ENCODE results near the gene TLR9.
A peak's percentile ranks its signal among the peaks of the same experiment; 100 is the strongest.

TLR9 gene

GRCh38 chr3:52216585-52217408 is 8.6 kb downstream of the TLR9 start:
- DNase-seq: peak in 1 of 2 donors; percentile 53

DNA sequence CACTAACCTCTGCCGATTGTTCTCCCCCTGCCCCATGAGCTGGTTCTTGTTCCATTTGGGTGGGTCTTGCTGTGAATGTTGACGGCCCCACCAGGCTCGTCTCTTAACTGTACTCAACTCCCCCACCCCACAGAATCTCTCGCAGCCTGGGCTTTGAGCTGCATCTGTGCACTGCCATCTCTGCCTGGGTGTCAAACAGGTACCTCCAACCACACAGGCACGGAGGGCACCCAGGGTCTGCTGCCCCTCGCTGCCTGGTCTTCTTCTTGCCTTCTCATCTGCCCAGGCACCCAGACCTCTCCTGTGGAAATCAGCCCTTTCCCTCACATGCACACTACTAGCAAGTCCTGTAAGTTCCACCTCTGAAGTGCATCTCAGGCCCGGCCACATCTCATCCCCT is 10.1 kb downstream of the TLR9 start:
- no peak for DNase-seq

GRCh38 chr3:52213901-52214300 is 11.5 kb downstream of the TLR9 start:
- DNase-seq: no peak

DNA sequence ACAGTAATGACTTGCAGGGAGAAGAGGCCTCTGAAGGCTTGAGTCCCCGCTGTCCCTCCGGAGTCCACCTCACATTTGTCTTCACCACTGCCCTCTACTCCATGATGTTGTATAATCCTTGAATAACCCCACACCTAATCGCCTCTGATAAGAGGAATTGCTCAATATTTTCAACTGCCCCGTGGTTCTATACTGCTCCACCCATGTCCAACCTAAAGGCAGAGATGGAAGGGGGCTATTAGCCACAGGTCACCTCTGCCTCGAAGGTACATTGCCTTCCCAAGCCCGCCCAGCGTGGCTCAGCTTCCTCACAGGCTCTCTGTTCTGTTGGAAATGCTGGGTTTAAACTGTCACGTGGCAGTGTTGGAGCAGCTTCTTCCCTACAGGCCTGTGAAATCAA is 12.4 kb downstream of the TLR9 start:
- DNase-seq: no peak

GRCh38 chr3:52211268-52211891 is 14.1 kb downstream of the TLR9 start:
- DNase-seq: no peak

DNA sequence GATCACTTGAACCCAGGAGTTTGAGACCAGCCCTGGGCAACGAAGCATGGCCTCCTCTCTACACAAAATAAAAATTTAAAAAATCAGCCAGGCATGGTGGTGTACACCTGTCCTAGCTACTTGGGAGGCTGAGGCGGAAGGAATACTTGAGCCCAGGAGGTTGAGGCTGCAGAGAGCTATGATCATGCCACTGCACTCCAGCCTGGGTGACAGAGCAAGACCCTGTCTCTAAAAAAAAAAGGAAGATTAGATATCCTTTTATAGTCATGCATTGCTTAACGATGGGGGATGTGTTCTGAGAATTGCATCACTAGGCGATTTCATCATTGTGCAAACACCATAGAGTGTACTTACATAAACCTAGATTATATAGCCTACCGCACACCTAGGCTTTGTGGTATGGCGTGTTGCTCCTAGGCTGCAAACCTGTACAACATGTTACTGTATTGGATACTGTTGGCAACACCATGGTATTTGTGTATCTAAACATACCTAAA is 14.8 kb downstream of the TLR9 start:
- DNase-seq: peak in 1 of 2 donors; percentile 28

DNA sequence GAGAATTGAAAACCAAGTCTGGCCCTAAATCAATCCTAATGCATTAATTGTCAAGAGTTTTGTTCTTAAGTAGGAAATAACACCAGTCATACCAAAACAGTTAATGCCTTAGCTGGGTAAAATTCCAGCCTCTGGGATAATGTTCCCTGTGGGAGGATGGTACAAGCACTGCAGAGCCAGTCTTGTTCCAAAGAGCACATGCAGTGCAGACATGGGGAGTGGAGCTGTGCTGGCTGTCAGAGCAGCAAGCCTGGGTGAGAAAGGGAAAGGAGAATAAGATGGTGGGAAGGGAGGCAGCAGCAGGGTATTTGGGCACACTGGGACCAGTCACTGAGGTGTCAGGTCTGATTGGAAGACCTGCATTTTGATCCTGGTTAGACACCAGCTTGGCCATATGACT is 15.4 kb downstream of the TLR9 start:
- no peak for DNase-seq

DNA sequence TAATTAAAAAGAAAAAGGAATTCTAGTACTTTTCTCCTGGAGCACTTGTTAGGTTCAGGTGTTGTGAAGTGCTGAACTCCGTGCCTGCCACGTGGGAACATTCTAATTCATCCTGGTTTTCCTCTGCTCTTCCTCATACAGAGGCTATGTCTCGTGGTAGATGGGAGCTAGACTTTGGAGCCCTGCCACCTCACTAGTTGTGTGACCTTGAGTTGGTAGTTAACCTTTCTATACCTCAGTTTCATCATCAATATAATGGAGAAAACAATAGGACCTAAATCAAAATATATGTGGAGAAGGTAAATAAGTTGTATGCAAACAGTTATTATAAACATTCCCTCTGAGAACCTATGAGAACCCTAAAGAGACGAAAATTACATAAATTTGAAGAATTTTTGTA is 16.9 kb downstream of the TLR9 start:
- no peak for DNase-seq

GRCh38 chr3:52205727-52206372 is 19.6 kb downstream of the TLR9 start:
- no peak for DNase-seq

- no peak for DNase-seq
Observed at GRCh38 chr3:52204337-52205073, 20.9 kb downstream of the TLR9 start.

DNA sequence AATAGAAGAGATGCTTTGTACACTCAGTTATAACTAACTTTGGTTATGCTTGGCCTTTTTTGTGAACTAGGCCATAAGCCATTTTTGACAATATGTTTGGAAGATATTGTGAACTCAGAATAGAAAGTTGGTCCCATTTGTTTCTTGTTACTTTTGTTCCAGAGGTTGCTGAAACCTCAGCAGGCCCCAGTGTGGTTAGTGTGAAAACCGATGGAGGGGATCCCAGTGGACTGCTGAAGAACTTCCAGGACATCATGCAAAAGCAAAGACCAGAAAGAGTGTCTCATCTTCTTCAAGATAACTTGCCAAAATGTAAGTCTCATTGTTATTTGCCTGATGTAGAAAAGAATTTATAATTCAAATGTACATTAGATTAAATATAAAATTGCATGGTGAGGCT is 21.7 kb downstream of the TLR9 start:
- no peak for DNase-seq

- no peak for DNase-seq
Observed at GRCh38 chr3:52202384-52203077, 22.9 kb downstream of the TLR9 start.

GRCh38 chr3:52200981-52201679 is 24.3 kb downstream of the TLR9 start:
- DNase-seq: no peak

GRCh38 chr3:52198643-52199608 is 26.5 kb downstream of the TLR9 start:
- DNase-seq: no peak

GRCh38 chr3:52197842-52198625 is 27.4 kb downstream of the TLR9 start, which contains the start of gene ALAS1:
TSS of gene ALAS1 (plus strand) at chr3:52198160. CDS start at chr3:52199242, 1,082 bp downstream.
- DNase-seq: peak; percentile 93 to 95

DNA sequence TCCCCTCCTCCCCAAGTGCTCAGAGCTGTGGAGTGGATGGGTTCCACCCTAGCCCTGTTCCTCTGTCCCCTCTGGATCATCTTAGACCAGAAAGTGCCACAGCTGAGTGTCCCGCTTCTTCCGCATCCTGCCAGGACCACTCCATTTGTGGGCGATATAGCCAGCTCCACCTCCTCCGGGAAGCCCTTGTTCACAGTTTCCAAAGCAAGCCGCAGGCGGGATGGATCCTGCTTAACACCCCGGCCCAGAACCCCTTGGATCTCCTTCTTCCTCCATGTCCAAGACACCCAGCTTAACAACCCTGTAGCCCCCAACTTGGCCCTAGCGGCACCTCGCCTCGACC is 28.0 kb downstream of the TLR9 start:
- no peak for DNase-seq

- no peak for DNase-seq
Observed at GRCh38 chr3:52196977-52197376, 28.5 kb downstream of the TLR9 start.

DNA sequence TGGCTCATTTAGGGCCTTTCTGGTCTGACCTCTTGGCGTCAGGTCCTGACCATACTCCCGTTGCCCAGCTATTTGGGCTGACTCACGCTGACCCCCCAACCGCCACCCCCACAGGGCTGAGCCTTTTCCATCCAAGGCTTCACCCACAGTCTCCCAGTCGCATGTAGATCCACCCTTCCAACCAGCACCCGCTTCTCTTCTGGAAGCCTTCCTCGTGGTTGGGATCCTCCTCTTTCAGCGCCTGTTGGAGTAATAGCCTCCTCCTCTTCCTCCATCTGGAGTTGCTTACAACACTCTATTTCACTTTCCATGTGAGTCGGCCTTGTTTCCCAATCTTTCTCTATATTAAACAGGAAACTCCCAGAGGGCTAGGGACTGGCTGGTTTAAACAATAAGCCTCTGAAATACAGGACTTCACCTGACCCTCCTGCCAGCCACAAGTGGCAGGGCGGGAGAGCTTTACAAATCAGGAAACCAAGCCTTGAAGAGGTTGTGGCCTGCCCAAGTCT is 29.6 kb downstream of the TLR9 start:
- DNase-seq: peak in 1 of 2 donors; percentile 13

DNA sequence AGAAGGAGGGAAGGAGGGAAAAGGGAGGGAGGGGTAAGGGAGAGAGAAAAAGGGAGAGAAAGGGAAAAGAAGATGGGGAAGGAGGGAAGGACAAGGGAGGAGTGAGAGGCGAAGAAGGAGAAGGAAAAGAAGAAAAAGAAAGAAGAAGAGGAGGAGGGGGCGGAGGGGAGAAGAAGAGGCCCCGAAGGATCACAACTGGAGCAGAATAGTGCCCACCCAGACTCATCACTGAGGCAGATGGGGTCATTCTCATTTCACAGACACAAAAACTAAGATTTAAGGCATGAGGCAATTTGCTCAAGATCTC is 30.2 kb downstream of the TLR9 start:
- DNase-seq: no peak
